ENCODE measurements around the gene BCL11A.

BCL11A gene

DNA sequence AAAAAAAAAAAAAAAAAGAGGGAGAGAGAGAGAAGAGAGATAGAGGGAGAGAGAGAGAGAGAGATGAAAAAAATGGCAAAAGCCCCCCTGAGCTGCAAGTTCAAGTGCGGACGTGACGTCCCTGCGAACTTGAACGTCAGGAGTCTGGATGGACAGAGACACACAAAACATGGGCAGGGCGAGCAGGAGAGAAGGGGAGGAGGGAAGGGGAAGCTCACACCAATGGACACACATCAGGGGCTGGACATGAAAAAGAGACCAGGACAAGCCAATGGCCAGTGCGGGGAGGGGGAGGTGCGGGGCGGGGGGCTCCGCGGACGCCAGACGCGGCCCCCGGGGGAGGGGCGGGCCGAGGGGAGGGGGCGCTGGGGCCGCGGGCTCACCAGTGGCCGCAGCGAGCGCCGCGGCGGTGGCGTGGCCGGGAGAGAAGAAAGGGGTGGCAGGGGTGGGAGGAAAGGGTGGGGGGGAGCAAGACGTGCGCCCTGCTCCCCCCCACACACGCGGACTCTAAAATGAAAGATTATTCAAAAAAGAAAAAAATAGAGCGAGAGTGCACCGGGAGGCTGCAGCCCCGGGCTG is at the start of gene BCL11A:
Gene BCL11A (minus strand): TSS at position 160 of the 579 bp plus-strand sequence. CDS start 384 bp downstream, outside the sequence.
- DNase-seq (ENCODE audit: low read depth) = no peak

DNA sequence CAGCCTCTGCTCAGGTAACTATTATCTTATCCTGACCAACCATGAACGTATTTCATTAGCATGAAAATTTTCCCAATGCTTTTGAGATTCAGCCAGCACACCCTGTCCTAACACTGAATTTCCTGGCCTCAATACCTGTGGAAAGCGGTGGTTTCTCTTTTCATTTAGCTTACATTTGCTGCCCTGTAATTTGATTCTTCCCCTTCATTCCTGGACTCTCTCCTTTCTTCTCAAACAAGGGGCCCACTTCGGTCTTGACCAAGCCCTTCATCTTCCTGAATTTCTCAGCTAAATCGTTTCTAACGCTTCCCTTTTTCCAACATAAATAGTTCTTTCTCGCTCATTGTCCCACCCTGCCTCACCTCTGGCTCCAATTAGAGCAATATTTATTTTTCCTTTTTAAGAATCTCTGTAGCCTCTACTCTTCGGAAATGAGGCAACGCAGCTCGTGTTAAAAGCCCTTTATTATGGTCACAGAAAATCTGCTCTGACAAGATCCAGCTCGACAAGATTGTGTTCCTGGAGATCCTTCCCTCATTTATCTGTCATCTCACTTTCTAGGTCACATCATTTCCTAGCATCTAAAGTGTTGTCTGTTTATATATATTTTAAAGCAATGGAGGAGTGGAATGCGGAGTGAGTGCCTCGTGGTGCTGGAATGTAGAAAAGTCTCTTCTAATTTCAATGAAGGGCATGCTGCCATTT is 49.5 kb upstream of the BCL11A start:
- no peak for DNase-seq (ENCODE audit: low read depth)

DNA sequence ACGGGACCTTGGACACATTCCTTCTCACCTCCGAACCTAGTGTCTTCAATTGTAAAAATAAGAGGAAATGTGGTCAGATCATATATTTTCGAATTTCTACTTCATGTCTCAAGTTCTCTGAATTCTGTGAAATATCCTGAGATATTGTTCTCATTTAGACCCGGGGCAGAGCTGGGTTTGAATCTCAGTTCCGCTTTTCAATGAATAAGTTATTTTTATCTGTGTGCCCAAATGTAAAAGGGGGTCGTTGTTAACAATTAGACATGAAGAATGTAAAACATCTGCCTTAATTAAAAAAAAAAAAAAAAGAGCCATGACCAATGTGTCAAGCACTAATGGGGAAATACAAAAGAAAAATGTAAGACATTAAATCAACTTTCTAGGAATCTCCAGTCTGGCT is 48.9 kb upstream of the BCL11A start:
- DNase-seq (ENCODE audit: low read depth) = no peak

DNA sequence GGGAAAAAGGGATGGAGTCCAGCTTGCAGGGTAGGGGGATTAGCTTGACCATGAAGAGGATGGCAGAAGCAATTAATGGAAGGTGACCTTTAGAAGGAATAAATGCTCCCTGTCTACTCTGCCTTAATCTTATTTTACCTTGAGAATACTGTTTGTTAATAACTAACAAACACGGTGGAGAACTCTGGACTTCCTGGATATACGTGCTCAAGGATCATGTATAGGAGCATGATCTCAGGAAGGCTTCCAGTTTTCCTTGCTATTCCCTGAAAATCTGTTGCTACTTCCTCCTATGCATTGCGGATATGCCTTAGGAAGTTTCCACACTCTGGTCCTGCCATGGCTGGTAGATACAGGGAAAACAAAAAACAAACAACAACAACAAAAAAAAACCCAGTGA is 44.8 kb upstream of the BCL11A start:
- no peak for DNase-seq (ENCODE audit: low read depth)

DNA sequence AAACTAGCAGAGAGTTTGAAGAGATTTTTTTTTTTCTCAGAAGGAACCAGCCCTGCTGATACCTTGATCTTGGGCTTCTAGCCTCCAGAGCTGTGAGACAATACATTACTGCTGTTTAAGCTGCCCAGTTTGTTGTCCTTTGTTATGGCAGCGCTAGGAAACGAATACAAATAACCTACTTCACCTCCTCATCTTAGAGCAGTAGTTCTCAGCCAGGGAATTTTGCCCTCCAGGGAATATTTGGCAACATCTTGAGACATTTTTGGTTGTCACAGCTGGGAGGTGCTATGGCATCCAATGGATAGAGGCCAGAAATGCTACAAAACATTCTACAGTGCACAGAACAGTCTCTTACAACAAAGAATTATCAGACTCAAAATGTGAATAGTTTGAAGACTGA is 43.9 kb upstream of the BCL11A start:
- DNase-seq (ENCODE audit: low read depth) = no peak

DNA sequence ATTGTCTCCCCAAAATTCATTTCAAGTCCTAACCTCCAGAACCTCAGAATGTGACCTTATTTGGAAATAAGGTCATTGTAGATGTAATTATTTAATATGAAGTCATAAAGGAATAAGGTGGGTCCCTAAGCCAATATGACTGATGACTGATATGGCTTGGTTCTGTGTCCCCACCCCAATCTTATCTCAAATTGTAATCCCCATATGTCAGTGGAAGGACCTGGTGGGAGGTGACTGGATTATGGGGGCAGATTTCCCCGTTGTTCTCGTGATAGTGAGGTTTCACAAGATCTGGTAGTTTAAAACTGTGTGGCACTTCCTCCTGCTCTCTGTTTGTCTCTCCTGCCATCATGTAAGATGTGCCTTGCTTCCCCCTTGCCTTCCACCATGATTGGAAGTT is 43.0 kb upstream of the BCL11A start:
- DNase-seq (ENCODE audit: low read depth) = no peak

DNA sequence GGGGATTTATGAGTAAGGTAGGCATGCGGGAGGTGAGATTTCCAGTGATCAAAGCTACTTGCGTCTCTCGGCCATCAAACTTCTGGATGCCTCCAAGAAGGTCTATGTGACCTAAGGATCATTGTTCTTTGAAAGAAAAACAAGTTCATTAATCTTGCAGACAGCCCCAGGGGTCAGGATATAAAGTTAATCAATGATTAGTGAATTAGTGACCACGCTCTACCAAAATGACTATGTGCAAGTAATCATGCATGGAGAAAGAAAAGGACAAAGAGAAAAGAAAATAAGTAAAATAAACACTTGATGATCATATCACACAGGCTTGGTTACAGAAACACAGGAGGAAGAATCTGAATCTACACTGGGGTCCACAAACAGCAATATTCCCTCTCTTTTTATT is 42.5 kb upstream of the BCL11A start:
- no peak for DNase-seq (ENCODE audit: low read depth)

DNA sequence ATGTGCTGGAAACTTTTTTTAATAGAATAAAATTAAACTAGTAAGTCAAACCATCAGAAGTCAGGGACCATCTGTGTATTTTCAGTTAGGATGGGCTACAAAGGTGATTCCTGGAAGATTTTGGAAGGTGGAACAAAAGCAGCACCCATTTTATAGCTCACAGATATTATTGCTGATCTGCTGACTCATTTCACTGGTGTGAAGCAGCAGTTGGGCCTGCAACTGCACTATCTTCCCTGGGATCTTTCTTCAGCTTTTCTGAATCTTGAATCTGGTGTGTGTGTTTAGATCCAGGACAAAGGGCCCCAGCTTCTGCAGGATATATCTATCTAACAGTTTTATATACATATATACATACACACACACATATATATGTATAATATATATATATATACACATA is 35.6 kb upstream of the BCL11A start:
- DNase-seq (ENCODE audit: low read depth) = no peak

DNA sequence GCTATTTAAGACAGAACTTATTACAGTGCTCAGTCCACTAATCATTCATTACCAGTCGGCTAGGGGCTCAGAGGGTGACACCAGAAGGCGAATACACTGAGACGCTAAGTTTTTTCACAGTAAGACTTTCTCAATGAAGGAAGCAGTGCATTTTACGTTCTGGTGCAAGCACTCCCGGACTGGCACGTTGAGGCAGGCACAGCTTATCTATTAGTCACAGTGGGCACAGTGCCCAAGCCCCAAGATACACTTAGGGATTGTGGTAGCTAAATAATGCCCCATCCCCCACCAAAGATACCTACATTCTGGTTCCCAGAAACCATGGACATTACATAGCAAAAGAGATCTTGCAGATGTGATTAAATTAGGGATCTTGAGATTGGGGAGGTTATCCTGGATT is 32.6 kb upstream of the BCL11A start:
- no peak for DNase-seq (ENCODE audit: low read depth)

DNA sequence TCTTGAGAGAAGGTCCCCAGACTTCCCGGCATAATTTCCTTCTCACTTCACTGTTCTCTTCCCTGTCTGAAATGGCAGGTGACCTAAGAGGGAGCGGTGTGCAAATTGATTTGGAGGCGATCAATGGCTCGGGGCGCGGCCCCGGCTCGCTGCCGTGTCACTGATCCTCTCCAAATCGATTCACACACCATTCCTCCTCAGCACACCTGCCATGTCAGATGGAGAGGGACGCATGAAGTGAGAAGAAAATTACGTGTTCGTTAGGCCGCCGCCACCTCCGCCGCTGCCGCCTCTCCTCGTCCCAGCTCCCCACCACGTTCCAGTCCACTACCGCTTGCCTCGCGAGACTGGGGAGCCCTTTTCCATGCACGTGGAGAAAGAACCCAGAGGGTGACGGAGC is 31.8 kb upstream of the BCL11A start:
- DNase-seq (ENCODE audit: low read depth) = no peak

DNA sequence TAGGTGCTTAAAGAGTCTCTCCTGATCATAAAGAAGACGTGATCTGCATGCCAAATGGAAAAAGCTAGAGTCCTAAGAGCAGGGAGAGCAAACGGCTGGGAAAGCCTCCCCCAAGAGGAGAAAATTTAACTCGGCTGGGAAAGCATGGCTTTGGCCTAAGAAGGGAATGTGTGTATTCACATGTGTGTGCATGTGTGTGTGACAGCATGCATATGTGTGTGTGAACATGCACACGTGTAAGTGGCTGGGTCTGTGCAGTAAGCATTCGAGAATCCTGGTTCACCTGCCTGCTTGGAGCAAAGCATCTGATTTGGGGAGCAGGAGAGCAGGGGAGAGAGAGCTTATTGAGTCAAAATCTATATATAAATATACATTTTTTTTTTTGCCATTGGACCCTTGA is 30.1 kb upstream of the BCL11A start:
- DNase-seq (ENCODE audit: low read depth) = no peak

DNA sequence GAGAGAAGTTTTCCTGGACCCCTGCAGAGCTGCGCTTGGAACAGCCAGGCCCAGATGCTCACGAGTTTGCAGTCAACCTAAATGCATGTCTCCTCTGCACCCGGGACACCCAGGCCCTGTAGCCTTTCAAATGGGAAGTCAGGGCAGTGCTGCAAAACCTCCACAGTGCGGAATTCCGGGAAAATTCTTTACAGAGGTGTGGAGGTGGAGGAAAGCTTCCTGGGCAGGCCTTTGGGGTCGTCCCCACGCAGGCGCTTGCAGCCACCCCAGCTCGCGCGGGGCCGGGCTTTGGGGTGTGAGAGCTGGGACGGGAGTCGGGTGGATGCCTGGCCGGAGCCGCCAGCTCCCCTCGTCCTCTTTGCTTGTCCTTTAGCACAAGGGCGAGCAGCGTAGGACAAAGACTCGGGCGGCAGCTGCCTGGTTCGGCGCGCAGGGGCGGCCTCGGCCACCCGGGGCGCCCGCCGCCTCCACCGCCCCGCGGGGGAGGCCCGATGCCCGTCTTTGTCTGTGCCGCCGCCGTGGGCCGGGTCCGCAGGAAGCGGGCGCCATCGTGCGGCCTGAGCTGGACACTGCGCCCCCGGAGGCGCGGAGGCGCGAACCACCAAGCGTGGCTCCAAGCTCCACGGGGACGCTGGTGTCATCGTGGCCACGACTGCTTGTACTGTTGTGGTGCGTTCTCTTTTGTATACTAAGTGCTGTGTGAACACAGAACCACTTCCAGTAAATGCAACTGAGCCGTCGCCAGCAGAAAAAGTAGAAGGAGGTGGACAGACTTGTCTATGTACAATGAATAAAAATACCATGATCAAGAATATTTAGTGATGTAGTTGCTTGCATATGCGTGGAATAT is 28.2 kb upstream of the BCL11A start:
- DNase-seq (ENCODE audit: low read depth) = peak; percentile 30

DNA sequence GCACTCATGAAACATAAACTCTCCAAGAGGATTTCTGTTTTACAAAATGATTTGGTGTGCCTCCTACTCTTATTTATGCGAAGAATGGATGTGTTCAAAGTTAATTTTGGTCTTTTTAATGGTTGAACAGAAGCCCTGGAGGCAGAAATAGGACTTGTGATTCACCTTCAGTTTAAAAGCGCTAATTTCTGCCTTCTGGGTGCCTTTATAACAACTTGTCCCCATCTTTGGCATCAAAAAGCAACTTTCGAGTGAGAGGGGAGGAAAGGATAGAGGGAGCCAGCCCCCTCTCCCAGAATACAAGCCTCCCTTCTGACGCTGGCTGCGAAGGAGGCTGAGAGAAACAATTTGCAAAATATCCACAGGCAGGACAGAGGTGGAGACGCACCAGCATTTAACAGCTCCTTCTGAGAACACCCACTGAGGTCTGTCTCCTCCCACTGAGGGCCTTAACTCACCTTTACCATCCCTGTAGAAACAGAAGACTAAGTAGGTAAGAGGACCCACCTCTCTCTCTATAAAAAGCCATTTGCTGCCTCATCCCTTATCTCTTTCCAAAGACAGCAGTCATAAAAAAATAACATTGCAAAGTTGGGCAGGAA is 24.3 kb upstream of the BCL11A start:
- DNase-seq (ENCODE audit: low read depth) = no peak

DNA sequence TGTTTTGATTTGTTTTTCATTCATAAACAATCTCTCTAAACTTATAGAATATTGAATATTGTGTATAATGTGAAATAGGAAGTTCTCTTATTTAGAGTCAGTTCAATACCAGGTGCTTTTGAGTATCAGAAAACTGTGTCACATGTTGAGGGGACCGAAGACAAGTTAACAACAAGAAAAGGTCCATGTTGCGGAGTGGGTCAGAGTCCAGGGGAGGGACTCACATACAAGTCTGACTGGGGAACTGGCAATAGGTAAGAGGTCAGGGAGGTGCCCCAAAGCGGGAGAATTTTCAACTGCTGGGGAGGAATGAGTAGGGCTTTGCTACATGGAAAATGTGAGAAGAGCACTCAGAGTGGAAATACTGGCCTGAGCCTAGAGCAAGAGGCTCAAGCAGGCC is 19.8 kb upstream of the BCL11A start:
- no peak for DNase-seq (ENCODE audit: low read depth)

DNA sequence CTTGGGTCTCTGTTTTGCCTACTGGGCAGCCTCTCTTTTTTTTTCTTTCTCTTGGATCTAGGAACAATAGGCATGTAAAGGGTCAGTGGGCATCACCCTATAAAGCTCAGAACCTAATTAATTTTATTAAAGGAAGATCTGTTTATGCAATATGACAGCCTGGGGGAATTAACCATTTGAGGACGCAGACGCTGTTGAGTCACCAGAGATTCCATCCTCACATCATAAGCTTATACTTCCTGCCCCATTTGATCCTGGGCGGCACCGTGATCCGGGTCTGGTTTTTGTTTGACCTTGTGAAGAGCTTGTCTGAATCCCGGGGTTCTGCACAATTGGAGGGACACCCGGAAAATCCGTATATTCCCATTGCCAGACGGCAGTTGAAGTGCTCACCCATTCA is 16.8 kb upstream of the BCL11A start:
- no peak for DNase-seq (ENCODE audit: low read depth)

DNA sequence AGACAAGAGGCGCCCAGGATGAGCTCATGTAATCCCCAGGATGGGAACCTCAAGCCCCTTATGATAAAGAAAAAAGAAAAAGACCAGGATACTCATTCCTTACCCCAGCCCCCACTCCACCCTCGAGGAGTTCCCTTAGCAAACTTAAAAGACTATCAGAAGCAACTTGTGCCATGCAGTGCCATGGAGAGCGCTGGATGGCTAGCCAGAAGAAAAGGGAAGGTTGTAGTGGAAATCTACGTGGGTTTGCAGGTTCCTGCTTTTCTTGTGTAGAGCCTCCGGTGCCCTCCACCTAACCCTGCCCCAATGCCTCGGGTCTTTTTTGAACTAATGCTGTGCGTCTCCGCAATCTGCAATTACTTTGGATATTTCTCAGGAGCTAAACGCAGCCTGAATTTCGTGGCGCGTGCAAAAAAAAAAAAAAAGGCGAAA is 16.2 kb upstream of the BCL11A start:
- no peak for DNase-seq (ENCODE audit: low read depth)

DNA sequence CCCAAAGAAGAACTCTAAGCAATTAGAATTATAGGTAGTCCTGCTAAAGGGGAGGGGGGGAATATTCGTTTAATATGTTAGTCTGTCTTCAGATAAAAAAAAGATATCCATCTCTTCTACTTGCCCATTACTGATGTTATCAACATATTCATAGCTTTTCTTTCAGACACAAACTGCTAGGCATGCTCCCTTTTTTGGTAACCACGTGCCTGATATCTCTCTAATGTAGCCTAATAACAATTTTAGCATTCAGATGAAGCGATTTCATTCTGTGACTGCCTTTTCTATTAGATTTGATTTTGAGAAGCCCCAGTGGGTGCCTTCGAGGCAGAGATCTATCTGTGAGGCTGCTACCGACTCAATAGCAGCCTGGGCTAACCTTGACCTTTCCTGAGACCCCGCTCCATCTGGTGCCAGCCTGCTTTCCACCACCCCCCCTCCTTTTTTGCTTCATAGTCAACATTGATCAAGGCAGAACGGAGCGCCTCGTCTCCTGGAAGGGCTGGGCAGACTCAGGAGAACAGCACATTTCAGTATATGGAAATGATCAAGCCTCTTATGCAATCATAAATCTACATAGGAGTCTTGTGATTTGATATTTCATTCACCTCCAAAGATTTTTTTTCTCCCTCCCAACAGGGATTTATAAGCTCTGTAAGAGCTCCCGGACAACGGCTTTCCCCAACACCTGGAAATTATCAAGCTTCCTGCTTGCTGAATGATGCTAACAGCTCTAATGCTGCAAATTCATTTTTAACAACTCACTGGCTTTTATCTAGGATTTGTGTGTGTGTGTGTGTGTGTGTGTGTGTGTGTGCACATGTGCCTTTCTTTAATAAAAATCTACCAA is 14.7 kb upstream of the BCL11A start:
- DNase-seq (ENCODE audit: low read depth) = no peak

DNA sequence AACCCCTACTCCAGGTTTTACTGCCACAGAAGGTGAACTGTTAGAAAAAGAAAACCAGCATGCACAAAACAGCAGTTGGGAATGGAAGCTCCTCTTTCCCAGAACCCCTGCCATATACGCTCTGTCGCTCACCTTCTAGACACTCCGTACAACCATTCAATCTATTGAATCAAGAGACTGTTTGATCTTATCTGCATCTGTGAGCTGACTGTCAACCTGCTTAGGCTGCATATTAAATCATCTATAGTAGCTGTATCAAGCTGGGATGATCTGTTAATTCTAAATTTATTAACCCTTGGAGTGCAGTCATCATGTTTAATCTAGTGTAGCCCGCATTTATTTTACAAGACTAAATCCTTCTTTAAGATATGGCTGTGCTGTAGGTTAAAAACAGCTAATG is 13.6 kb upstream of the BCL11A start:
- DNase-seq (ENCODE audit: low read depth) = no peak

DNA sequence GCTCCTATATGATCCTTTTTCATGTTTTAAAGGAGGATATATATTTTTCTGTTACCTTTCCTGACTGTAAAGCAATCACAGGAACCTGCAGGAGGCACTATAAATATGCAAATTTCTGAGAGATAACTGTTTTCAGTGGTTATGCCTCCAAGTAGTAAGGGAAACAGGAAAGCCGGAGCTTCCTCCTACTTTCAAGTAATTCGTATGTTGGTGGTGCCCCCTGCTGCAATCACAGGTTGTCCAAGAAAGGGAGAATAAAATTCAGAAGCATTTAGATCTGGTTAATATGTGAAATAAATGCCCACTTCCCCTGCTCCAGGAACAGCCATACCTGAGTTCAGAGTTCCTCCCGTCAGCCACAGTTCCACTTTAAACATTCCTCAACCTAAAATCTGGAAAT is 12.0 kb upstream of the BCL11A start:
- no peak for DNase-seq (ENCODE audit: low read depth)

DNA sequence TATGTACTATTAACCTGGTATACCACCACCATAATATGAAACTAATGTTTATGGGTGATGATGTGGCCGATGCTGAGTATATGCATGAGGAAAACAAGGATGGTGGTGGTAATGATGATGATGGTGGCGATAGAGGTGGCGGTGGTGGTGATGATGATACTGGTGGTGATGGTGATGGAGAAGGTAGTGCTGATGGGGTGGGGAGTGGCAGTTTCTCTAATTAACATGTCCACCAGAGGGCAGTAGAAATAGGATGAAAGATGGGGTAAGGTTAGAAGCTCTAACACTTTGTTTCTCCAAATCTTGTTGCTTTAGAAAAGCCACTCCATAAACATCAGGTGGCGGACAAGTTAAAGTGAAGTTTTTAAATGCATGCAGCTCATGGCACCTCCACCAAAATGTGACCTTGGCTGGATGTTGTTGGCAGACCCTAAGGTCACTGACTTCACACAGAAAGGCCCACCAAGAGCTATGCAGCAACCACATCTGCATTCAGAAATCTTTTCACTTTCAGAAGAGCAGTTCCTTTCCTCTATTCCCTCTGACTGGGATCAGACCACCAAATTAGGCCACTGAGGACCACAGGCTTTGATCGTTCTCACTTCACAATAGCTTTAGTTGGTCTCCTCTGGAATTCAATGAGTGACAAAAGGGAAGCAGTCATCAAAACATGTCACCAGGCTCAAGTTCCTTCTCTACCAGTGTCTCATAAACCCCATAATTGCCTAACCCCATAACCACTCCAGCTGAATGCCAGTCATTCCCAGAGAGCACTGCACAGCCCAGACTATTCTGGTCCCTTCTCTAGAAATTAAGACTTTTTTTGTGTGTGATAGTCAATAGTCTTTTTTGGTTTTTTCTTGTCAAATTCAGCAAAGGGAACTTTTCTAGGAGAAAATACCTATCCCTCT is 7.5 kb upstream of the BCL11A start:
- no peak for DNase-seq (ENCODE audit: low read depth)

DNA sequence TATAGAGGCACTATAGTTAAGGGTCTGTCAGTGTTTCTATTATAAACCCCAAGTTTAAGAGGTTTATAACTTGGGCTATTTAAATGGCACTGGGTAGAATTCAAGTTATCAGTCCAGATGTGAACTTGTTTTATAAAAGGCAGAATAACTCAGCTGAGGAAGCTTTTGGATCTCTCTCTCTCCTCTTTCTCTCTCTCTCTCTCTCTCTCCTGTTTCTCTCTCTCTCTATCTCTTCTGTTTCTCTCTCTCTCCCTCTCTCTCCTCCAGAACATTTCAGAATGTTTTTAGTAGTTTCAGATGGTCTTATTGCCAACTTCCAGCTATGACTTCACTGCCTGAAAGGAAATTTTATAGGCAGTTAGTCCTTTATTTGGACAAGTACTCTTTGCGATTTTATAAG is 6.4 kb upstream of the BCL11A start:
- no peak for DNase-seq (ENCODE audit: low read depth)

Measured in activated T-helper 9 cell treated with anti-CD3 and anti-CD28 coated beads, Interleukin-2, amount 50 U/mL, for 16 hours (primary cell).